HUES6 (cell line): ENCODE results near the gene NRSN1.

ENCODE experiments used
- H3K27ac ChIP-seq: 2 replicates; pipeline ENCODE4 v1.7.0; 2013; ENCODE audit warnings: low read depth, mild to moderate bottlenecking, low read length, inconsistent platforms
- H3K27me3 ChIP-seq: 2 replicates; pipeline ENCODE4 v1.6.1; 2013; ENCODE audit warnings: low read length; ENCODE audit not compliant: control insufficient read depth, insufficient read depth
- H3K36me3 ChIP-seq: 2 replicates; pipeline ENCODE4 v1.6.1; 2013; ENCODE audit warnings: low read length; ENCODE audit not compliant: control insufficient read depth, insufficient read depth
- H3K4me1 ChIP-seq: 2 replicates; pipeline ENCODE4 v1.6.1; 2013; ENCODE audit warnings: low read length; ENCODE audit not compliant: control insufficient read depth, insufficient read depth
- H3K4me3 ChIP-seq: 2 replicates; pipeline ENCODE4 v1.5.1; 2013; ENCODE audit warnings: low read depth, low read length
- H3K9ac ChIP-seq: one replicate; pipeline ENCODE4 v1.6.1; 2013; ENCODE audit warnings: mild to moderate bottlenecking, low read length
- H3K9me3 ChIP-seq: 2 replicates; pipeline ENCODE4 v1.6.1; 2013; ENCODE audit warnings: low read depth, low read length; ENCODE audit not compliant: control insufficient read depth, insufficient read depth

Gene NRSN1

DNA sequence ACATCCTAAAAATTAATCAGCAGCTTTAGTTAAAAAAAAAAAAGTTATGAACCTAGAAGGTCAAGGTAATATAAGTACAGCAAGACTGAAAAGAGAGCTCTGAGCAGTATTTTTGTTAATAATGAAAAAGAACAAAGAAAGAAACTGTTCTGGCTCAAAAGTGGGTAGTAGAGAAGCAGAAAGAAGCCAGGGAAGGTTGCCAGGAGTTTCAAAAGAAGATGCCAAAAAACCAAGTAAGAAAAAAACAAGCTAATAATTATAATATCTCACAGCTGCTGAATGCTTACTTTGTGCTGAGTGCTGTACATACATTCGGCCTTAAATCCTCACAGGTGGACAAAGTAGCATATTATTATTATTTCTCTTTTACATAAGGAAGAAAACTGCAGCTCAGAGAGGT, 31.9 kb downstream of the NRSN1 start:
- Histone ChIP-seq H3K4me1 (no peaks in the 10 kb centered on the region), H3K27me3 (no peaks in the 10 kb centered on the region), H3K9me3 (no peaks in the 10 kb centered on the region), H3K36me3 (no peaks in the 10 kb centered on the region), H3K9ac (no peak overlapping the region), H3K4me3 (no peak overlapping the region), H3K27ac (no peak overlapping the region)

DNA sequence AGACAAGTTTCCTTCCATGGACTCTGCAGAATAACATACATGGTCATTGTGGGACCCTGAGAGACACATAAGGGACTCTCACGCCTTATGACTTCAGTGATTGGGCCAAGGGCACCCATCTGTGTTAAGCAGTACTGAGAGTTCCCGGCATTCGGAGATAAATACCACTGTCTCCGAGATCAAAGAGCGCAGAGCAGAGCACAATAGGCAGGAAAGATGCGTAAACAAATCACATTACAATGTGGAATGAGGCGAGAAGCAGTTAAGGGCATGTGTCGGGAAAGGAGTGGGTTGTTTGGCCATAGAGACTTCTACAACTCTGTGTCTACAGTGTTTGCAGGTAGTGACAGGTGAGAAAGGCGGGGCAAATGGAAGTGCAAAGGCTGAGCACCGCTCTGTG, 57.6 kb downstream of the NRSN1 start:
- H3K4me1 ChIP-seq: no peaks in the 10 kb centered on the region
- H3K27ac ChIP-seq: no peak overlapping the region
- peaks cover 14% of the 10 kb centered on the region for H3K9me3 ChIP-seq
- no peaks in the 10 kb centered on the region for H3K27me3 ChIP-seq
- H3K36me3 ChIP-seq: no peaks in the 10 kb centered on the region
- H3K9ac ChIP-seq: no peak overlapping the region
- no peak overlapping the region for H3K4me3 ChIP-seq

DNA sequence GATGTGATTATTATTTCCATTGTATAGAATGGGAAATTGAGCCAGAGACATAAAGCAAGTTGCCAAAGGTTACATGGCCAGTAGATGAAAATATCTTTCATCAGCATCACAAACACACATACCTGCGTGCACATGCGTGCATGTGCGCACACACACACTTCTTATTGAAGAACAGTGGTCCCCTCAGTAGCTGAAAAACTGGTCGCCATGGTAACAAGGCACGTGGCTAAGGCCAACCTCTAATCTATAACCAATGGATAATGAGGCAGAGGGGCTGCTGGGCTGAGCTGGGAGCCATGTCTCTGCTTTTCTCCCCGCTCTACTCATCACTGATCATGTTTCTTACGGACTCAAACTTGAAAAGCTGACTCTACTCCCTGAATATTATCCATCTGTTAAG, 60.3 kb downstream of the NRSN1 start:
- Histone ChIP-seq H3K4me3 (no peak overlapping the region), H3K4me1 (no peaks in the 10 kb centered on the region), H3K36me3 (no peaks in the 10 kb centered on the region), H3K9ac (no peak overlapping the region), H3K27me3 (no peaks in the 10 kb centered on the region), H3K27ac (no peak overlapping the region), H3K9me3 (peaks cover 14% of the 10 kb centered on the region)

DNA sequence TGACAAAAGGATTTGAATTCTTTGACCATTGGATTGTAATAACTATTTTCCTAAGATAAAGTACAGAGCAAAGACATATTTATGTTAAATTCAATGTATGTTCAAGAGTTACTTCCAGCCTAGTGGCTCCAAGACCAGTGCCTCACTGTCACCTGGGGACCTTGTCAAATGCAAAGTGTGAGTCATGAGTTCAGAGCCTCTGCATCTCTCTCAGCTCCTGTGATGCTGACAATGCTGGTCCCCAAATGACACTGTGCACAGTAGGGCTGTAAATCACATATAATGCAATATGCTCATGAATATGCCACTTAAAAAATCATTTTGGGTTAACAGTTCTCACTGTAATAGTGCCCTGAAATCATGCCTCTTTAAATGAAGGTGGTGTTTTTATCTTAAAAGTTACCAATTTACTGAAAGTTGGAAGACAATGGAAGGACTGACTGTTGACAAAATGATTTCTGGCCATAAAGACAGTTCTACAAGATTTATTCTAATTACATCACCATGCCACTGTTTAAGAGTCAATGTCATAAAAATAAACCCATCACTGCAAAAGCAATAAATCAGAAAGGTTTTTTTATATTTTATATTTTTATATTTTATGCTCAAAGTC, 62.1 kb downstream of the NRSN1 start:
- H3K27ac ChIP-seq: no peak overlapping the region
- peaks cover 3% of the 10 kb centered on the region for H3K9me3 ChIP-seq
- no peaks in the 10 kb centered on the region for H3K4me1 ChIP-seq
- no peak overlapping the region for H3K4me3 ChIP-seq
- no peaks in the 10 kb centered on the region for H3K27me3 ChIP-seq
- no peaks in the 10 kb centered on the region for H3K36me3 ChIP-seq
- no peak overlapping the region for H3K9ac ChIP-seq

DNA sequence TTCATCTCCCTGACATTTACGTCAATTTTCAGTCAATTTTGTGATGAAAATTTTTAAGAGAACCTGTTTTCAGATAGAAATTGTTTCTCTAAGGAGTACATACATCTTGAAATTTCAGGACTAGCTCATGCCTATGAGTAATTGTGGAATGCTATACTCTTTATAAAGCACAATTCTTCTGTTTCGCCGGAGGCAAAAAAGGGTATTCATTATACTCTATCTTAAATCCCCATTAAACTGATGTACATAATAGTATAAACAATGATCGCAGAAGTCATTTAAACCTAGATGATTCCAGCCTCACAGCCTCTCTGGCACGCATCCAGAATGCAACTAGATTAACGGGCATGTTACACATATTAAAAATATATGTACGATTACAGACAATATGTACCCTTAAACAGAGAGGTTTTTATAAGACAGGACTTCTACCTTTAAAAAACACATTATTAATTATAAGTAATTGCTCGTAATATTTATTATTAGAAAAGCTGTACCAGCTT, 62.6 kb downstream of the NRSN1 start:
- H3K27ac ChIP-seq: no peak overlapping the region
- H3K9ac ChIP-seq: no peak overlapping the region
- H3K27me3 ChIP-seq: no peaks in the 10 kb centered on the region
- no peaks in the 10 kb centered on the region for H3K9me3 ChIP-seq
- no peaks in the 10 kb centered on the region for H3K4me1 ChIP-seq
- H3K36me3 ChIP-seq: no peaks in the 10 kb centered on the region
- H3K4me3 ChIP-seq: no peak overlapping the region

DNA sequence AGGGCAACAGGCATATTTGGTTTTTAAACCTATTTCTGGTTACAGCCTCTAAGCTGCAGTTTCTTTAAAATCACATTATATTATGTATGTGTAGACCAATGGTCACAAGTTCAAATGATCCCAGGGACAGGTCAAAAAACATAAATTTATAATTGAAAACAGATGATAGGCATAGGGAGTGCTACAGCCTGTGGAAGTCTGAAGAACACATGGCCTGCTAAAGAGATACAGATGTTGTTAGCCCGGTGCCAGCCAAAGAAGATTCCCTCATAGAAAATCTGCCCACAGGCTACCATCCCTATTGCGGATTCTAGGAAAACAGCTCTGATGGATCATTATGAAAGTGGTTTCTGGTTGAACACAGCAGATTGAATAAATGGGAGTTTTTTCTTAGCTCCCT, 65.3 kb downstream of the NRSN1 start:
- Histone ChIP-seq H3K27me3 (no peaks in the 10 kb centered on the region), H3K27ac (no peak overlapping the region), H3K36me3 (no peaks in the 10 kb centered on the region), H3K4me3 (no peak overlapping the region), H3K4me1 (no peaks in the 10 kb centered on the region), H3K9me3 (no peaks in the 10 kb centered on the region), H3K9ac (no peak overlapping the region)

DNA sequence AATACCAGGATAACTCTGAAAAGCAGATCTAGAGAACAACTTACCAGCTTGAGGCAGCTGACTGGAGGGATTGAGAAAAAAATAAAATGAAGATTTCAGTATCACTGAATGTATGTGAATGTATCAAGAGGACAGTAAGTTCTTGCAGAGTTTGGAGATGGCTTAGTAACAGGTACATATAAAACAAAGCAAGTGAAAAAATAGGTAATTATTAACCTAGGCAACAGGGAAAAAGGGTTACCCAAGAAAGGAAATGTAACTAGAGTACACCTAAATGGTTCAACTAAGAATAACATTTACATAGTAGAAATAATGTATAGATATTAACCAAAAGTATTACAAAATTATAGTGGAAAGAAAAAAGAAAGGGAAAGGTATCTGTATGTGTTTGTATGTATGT, 67.3 kb downstream of the NRSN1 start:
- Histone ChIP-seq H3K27ac (no peak overlapping the region), H3K4me3 (no peak overlapping the region), H3K36me3 (no peaks in the 10 kb centered on the region), H3K4me1 (no peaks in the 10 kb centered on the region), H3K9me3 (no peaks in the 10 kb centered on the region), H3K9ac (no peak overlapping the region), H3K27me3 (no peaks in the 10 kb centered on the region)

DNA sequence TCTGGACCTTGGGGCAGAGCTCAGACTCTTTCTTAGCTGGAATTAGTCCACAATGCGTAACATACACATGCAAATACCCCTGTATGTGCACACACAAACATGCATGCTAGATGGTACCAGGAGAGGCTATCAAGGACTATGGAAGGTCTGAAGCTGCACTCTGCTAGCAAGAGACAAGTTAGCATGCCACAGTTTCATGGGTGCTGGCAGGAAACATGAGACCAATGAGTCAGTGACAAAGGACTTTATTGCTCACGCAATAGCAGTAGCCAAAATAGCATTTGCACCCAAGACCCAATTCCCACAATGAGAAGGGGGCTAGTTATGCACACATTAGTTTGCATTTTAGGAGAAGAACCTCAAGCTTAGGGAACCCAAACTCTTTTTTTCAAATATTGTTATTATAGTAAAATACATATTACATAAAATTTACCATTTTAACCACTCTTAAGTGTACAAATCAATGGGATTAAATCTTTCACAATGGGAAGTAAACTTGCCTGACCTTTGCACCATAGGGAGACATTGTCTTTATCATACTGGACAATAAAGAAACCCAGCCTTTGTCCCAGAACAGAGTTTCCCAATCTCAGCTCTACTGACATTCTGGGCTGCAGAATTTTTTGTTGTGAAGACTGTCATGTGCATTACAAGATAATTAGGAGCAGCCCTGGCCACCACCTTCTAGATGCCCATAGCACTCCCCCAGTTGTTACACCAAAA, 69.1 kb downstream of the NRSN1 start:
- Histone ChIP-seq H3K36me3 (no peaks in the 10 kb centered on the region), H3K27ac (no peak overlapping the region), H3K4me3 (no peak overlapping the region), H3K4me1 (no peaks in the 10 kb centered on the region), H3K9ac (no peak overlapping the region), H3K27me3 (no peaks in the 10 kb centered on the region), H3K9me3 (no peaks in the 10 kb centered on the region)

DNA sequence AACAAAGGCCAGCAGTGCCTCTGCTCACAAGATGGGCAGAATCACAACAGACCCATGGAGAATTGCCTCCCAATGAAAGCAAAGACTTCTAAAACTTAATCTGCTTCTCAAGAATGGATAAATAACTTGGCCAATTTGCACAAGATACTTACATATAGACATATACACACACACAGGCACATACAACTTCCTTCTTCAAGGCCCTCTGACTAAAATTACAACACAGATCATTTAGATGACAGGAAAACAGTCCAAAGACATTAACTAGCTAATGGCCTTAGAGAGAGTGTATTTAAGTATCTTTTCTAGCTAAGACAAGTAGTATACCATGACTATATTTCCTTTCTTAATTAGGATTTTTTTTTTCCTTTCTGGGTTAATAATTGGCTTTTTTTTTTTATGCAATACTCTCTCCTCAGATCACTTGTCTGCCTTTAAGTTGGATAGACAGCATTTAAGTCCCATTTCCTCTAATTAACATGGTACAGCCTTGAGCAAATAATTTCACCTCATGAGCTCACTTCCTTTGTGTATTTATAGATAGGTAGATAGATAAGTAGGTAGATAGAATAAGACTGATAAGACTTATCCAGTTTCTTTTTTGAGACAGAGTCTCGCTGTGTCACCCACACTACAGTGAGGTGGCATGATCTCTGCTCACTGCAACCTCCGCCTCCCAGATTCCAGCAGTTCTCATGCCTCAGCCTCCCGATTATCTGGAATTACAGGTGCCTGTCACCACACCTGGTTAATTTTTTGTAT, 70.0 kb downstream of the NRSN1 start:
- no peaks in the 10 kb centered on the region for H3K36me3 ChIP-seq
- no peaks in the 10 kb centered on the region for H3K27me3 ChIP-seq
- H3K9me3 ChIP-seq: no peaks in the 10 kb centered on the region
- no peak overlapping the region for H3K9ac ChIP-seq
- no peak overlapping the region for H3K27ac ChIP-seq
- no peaks in the 10 kb centered on the region for H3K4me1 ChIP-seq
- no peak overlapping the region for H3K4me3 ChIP-seq
